AML-193 (cell line): ENCODE results near the gene CITED1.

Source experiments
- DNase-seq, 2 experiments: peaks; one replicate each; lab custom pipeline; 2025; lab: John Stamatoyannopoulos, UW

Gene CITED1

GRCh38 chrX:72270316-72270866 lies 35.3 kb downstream of the CITED1 start:
- no peak for DNase-seq

GRCh38 chrX:72269671-72270251 lies 36.0 kb downstream of the CITED1 start:
- DNase-seq, result no peak

GRCh38 chrX:72268597-72269365 lies 36.9 kb downstream of the CITED1 start:
- DNase-seq, result no peak

GRCh38 chrX:72265263-72265662 lies 40.5 kb downstream of the CITED1 start:
- no peak for DNase-seq

GRCh38 chrX:72262077-72262476 lies 43.6 kb downstream of the CITED1 start:
- DNase-seq, result no peak

- DNase-seq, result no peak
Measured at GRCh38 chrX:72260448-72260847, 45.3 kb downstream of the CITED1 start.

GRCh38 chrX:72258174-72258573 lies 47.5 kb downstream of the CITED1 start:
- no peak for DNase-seq

- DNase-seq, result no peak
Measured at GRCh38 chrX:72255864-72256263, 49.9 kb downstream of the CITED1 start.

GRCh38 chrX:72255445-72255844 lies 50.3 kb downstream of the CITED1 start:
- DNase-seq, result no peak

GRCh38 chrX:72254816-72255215 lies 50.9 kb downstream of the CITED1 start:
- DNase-seq, result no peak

- no peak for DNase-seq
Measured at GRCh38 chrX:72253686-72254085, 52.0 kb downstream of the CITED1 start.
